Activated T-helper 9 cell treated with anti-CD3 and anti-CD28 coated beads, Interleukin-2, amount 50 U/mL, for 16 hours (primary cell): ENCODE data around the gene RASGRP1.

Experiments used
- DNase-seq: peaks from one replicate; pipeline ENCODE4 v3.0.0-alpha.2; 2020; ENCODE audit warnings: low read depth

Gene RASGRP1

GRCh38 chr15:38565287-38565670 lies 665 bp upstream of the RASGRP1 start:
- no peak for DNase-seq

- peak; percentile 87 for DNase-seq
Observed at GRCh38 chr15:38563723-38564519, 693 bp downstream of the RASGRP1 start.

GRCh38 chr15:38562278-38562677 lies 2.3 kb downstream of the RASGRP1 start:
- no peak for DNase-seq

- no peak for DNase-seq
Observed at GRCh38 chr15:38560456-38560926, 4.1 kb downstream of the RASGRP1 start.

- DNase-seq: no peak
Observed at GRCh38 chr15:38559636-38560307, 4.8 kb downstream of the RASGRP1 start.

- DNase-seq: no peak
Observed at GRCh38 chr15:38559131-38559530, 5.5 kb downstream of the RASGRP1 start.

- DNase-seq: no peak
Observed at GRCh38 chr15:38558372-38559059, 6.1 kb downstream of the RASGRP1 start.

GRCh38 chr15:38557921-38558320 lies 6.7 kb downstream of the RASGRP1 start:
- DNase-seq: no peak

- no peak for DNase-seq
Observed at GRCh38 chr15:38555686-38556334, 8.8 kb downstream of the RASGRP1 start.

GRCh38 chr15:38554354-38554753 lies 10.3 kb downstream of the RASGRP1 start:
- no peak for DNase-seq

- no peak for DNase-seq
Observed at GRCh38 chr15:38553071-38553470, 11.5 kb downstream of the RASGRP1 start.

- DNase-seq: no peak
Observed at GRCh38 chr15:38551720-38552648, 12.6 kb downstream of the RASGRP1 start.

GRCh38 chr15:38549222-38549621 lies 15.4 kb downstream of the RASGRP1 start:
- no peak for DNase-seq

GRCh38 chr15:38547255-38547997 lies 17.2 kb downstream of the RASGRP1 start:
- no peak for DNase-seq

- DNase-seq: no peak
Observed at GRCh38 chr15:38545179-38545578, 19.4 kb downstream of the RASGRP1 start.

- DNase-seq: no peak
Observed at GRCh38 chr15:38541026-38541425, 23.6 kb downstream of the RASGRP1 start.

GRCh38 chr15:38540510-38540909 lies 24.1 kb downstream of the RASGRP1 start:
- no peak for DNase-seq

GRCh38 chr15:38539008-38539343 lies 25.6 kb downstream of the RASGRP1 start:
- DNase-seq: no peak

- no peak for DNase-seq
Observed at GRCh38 chr15:38538328-38539007, 26.1 kb downstream of the RASGRP1 start.

- no peak for DNase-seq
Observed at GRCh38 chr15:38536201-38536676, 28.4 kb downstream of the RASGRP1 start.
